KG1 (cell line): Measurements from ENCODE around the gene GNAT2.
"Not testable (repeated sequence)": the region's sequence is repeated elsewhere in the genome, so short reads cannot be mapped to it uniquely, and the experiment has no call there.

ENCODE experiments used
- DNase-seq: peaks from one replicate; lab custom pipeline; 2025; lab: John Stamatoyannopoulos, UW

The GNAT2 gene

DNA sequence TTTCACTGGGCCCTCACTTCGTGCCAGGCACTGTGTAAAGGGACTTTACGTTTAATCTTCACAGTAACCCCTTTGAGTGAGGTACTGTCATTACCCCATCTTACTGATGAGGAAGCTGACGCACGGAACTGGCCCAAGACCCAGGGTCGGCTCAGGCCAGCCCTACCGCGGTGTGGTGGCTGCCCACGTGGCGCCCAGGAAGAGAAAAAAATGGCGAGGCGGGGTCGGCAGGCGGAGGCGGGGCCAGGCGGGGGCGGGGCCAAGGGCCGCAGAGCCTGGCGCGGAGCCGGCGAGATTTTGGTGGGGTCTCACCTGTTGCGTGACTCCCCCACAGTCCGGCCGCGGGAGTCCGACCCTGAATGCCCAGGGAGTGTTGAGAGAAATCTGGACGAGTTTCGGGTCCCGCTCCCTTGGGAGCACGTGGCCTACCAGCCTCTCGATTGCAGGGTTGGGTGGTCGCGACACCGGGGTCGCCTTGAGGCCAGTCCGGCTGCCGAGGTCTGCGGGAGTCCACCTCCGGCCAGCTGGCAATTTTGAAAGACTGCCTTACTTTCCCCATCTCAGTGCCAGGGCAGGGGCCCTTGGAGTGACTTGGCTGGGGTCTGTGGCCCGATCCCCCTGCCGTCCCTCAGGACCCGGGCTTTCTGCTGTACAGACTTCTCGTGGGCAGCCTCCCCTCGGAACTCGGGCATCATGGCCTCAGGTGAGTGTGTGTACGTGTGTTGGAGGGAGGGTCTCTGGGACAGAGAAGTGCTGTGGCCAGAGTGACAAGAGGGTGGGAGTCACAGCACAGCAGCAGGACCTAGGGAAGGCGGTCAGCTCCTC lies at the start of gene GNAT2, which contains the start of gene AMPD2:
Gene GNAT2, minus strand, starts transcription at position 41 of the 825 bp plus-strand sequence. CDS start 6,746 bp downstream, outside the sequence.
Gene AMPD2, plus strand, starts transcription at position 262 of the 825 bp plus-strand sequence. CDS start 1,339 bp downstream, outside the sequence.
- peak; percentile 58 for DNase-seq

- no peak for DNase-seq
Observed at GRCh38 chr1:109668123-109668775, 48.8 kb upstream of the GNAT2 start.

DNA sequence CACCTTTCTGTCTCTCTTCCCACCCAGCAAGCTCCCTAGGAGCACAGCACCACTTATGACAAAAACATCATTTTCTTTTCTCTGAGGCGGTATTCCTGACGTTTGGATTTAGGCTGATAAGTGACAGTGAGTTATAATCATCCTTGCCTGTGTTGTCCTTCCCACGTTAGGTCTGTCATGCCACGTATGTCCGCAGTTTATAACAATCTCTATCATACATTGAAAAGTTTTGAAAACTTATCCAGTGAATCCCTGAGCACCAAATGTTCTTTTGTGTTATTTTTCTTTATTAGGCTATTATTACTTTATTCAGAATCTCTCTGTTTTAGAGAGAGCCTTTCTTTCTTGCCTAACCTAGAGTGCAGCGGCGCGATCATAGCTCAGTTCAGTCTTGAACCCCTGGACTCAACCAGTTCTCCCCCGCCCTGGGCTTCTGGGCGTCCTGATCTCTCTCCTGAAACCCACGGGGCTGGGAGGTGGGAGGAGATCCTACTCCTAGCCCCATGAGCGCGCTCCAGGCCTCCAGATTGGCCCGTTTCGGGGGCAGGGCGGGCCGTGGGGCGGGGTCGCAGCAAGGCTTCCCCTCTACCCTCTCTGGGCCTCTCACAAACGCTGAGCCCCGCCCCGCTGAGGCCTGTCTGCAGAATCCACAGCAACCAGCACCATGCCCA lies 48.2 kb upstream of the GNAT2 start, which contains the start of gene GSTM2:
Gene GSTM2, plus strand, starts transcription at position 606 of the 671 bp plus-strand sequence. Its CDS starts 59 bp downstream, at position 665.
- DNase-seq: no peak

- DNase-seq: no peak
Observed at GRCh38 chr1:109664671-109665070, 45.3 kb upstream of the GNAT2 start.

DNA sequence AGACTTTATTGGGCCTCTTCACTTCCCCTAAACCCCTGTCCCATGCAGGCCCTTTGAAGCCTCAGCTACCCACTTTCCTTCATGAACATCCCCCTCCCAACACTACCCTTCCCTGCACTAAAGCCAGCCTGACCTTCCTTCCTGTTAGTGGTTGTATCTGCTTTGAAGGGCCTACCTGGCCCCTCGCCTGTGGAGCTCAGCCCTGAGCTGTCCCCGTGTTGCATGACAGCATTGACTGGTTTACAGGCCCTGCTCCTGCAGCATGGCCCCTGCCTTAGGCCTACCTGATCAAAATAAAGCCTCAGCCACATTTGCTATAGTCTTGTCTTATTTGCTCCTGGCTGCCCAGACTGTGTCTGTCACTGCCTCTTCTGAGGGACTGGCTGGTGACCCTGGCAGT lies 42.0 kb upstream of the GNAT2 start:
- DNase-seq: no peak

GRCh38 chr1:109660691-109661026 lies 41.2 kb upstream of the GNAT2 start:
- DNase-seq: not testable (repeated sequence)

DNA sequence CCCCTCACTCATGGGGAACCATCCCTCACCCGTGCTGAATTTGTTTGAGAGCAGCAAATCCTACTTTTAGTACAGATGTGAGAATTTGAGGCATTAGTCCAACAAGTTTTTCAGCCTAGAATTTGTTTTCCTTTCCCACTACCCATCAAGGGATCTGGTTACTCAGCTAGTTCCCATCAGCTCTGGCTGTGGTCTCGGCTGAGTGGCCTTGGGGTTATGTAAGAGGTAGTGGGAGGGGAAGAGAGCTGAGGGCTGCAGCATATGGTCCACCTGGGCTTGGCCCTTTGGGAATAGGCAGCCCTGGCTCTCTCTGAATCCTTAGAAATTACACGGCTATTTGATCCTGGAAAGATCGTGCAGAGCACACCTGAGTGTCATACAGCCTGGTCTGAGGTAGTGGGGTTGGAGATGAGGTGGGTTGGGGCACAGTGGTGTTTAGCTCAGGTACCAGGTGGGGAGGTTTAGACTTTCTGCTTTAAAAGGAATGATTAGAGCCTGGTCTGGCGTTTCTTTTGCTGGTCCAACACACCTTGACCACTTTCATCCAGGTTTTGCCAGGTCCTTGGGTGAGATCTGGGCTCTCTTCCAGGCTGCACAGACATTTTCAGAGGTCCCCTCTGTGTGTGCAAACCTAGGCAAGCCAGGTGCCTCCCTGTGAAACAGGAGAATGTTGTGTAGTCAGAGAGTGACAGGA lies 40.7 kb upstream of the GNAT2 start:
- no peak for DNase-seq

DNA sequence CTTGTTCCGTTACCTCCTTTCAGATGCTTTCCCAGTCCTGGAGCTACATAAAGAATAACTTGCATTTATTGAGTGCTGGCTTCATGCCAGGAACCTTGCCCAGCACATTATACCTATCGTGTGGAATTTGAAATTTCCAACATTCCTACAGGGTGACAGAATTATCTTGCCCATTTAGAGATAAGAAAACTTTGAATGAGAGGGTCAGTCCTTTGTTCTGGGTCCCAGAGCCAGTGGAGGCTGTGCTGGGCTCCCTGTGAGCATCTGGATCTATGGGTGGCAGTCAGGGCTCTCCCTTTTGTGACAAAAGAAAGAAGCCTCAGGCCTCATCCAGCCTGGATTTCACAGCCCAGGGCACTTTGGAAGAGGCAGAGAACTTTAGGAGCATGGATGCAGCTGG lies 39.7 kb upstream of the GNAT2 start:
- DNase-seq: no peak

GRCh38 chr1:109658533-109659042 lies 39.2 kb upstream of the GNAT2 start:
- no peak for DNase-seq

DNA sequence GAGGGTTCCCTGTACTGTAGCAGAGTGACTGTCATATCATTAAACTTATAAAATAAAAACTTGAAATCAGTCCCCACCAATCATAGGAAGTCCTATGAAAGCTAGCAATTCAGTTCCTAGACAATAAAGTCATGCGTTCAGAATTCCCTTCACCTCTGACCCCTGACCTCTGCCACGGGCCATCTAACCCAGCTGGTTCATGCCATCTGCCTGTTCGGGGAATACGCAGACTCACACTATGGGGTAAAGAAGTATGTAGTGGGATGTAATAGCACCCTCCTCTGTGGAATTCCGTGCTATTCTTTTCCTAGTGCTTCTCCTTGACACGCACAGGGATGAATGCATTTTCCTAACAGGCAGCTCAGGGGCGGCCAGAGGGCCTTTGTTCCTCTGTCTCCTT lies 38.6 kb upstream of the GNAT2 start:
- DNase-seq: no peak

GRCh38 chr1:109657395-109657794 lies 38.0 kb upstream of the GNAT2 start:
- DNase-seq: no peak

DNA sequence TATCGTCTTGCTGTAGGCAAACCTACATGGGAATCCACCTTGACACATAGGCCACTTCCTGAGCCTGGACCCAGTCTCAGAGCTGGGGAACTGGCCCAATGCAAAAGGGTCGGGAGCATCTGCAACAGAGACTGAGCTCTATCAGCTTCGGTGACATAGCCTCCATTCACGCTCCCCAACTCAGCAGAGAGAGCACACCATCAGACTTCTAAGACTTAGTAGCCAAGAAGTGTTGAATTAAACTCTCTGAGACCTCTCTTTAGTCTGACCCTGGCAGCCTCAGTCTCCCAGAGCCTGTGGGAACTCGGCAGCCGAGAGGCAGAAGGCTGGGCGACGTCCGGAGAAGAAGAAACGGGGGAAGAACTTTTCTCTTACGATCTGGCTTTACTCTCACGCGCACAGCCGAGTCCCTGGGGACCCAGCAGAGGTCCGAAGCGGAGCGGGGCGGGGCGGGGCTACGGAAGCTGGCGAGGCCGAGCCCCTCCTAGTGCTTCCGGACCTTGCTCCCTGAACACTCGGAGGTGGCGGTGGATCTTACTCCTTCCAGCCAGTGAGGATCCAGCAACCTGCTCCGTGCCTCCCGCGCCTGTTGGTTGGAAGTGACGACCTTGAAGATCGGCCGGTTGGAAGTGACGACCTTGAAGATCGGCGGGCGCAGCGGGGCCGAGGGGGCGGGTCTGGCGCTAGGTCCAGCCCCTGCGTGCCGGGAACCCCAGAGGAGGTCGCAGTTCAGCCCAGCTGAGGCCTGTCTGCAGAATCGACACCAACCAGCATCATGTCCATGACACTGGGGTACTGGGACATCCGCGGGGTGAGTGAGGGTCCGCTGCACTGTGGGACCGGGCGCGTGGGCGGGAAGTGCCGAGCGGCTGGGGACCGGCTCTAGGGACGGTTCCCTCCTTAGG lies 36.5 kb upstream of the GNAT2 start, which contains the start of gene GSTM4:
Gene GSTM4, plus strand, starts transcription at position 485 of the 905 bp plus-strand sequence. Its CDS starts 291 bp downstream, at position 776.
- DNase-seq: peak; percentile 59

- no peak for DNase-seq
Observed at GRCh38 chr1:109654519-109654918, 35.1 kb upstream of the GNAT2 start.

- DNase-seq: no peak
Observed at GRCh38 chr1:109653306-109653705, 33.9 kb upstream of the GNAT2 start.

DNA sequence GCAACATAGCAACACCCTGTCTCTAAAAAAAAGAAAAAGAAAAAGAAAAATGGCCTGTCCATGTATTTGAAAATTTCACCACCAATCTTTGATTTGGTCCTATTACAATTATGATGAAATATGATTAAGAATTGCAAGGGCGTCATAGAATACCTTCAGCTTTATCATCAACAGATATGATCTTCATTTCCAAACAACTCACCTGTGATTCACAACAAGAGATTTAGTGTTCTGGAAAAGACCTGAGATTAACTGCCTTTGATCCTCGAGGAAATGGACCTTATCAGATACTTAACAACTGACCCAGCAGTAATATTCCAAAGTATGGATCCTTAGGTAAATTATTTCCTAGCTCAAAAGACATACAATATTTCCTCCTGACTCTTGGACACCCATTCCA lies 33.0 kb upstream of the GNAT2 start:
- DNase-seq: no peak

DNA sequence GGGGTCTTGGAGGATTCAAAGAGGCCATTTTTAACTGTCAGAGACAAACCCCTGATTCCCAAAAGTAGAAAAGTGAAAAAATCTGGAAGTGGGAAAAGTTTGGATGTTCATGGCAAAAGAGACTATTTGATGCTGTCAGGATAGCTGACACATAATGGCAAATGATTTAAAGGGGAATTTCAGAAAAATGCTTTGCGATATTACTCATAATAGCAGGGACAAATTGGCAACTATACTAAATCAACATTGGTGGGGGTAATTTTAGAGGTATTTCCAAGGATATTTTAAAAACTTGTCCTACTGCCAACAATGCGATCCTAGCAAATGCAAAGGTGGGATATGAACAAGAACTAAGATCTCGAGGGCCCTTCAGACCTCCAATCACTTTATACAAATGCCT lies 31.2 kb upstream of the GNAT2 start:
- DNase-seq: no peak

GRCh38 chr1:109649491-109649914 lies 30.1 kb upstream of the GNAT2 start:
- peak; percentile 39 for DNase-seq

- no peak for DNase-seq
Observed at GRCh38 chr1:109644670-109645069, 25.3 kb upstream of the GNAT2 start.

- DNase-seq: peak; percentile 66
Observed at GRCh38 chr1:109643385-109644230, 24.2 kb upstream of the GNAT2 start.

GRCh38 chr1:109642626-109643025 lies 23.2 kb upstream of the GNAT2 start:
- DNase-seq: no peak
